ENCODE measurements around the gene EP400. TPM values are rescaled to one million over a fixed set of nuclear protein-coding genes. Genes with fewer than 3 reads are reported as not detected.

Gene EP400
- total RNA-seq, 1 donor from 2014 or later: 51.3 TPM

DNA sequence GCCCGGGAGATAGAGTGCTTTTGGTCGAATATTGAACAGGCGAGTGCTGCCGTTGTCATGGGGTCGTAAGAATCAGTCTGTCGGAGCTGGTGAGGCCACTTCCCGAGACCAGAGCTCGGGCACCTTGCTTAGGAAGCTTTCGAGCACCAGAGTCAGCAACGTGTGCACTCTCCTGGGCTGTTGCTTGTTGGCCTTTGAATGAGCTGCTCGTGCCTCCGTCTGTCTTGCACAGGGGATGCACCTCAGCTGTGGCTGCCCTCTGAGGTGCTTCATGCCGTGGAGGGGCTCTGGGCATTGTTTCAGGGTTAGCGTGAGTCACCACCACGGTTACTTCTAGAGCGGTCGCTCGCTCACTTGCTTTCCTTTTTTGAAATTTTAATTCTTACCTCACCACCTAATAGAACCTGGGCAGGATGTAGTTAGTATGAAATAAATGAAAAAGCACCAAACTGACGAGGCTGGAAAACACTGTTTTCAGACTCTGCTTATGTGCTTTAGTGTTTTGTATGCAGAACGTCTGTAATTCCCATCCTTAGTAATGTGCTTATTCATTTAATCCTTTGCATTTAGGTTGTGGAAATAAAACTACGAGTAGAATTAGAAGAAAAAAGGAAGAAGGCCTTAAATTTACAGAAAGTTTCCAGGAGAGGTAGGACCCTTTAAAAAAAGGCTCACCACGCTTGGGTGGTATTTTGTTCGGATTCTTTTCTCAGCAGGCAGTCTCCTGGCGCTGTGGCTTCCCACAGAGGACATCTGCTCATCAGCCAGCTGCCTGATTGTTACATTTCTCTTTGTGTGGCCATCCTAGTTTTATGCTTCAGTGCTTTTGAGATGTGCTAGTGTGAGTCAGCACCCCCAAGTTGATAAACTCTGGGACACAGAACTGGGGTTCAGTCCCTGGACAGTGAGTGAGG lies 40.6 kb downstream of the EP400 start:
- H3K4me3 Mint-ChIP-seq (ENCODE audit: unreplicated experiment): no peak overlapping the region
- peaks cover 54% of the 10 kb centered on the region for H3K36me3 Mint-ChIP-seq (ENCODE audit: unreplicated experiment)
- no peaks in the 10 kb centered on the region for H3K9me3 Mint-ChIP-seq (ENCODE audit: unreplicated experiment)
- H3K27me3 Mint-ChIP-seq (ENCODE audit: unreplicated experiment): no peaks in the 10 kb centered on the region
- peak overlapping the region; percentile 87 for H3K27ac Mint-ChIP-seq (ENCODE audit: unreplicated experiment)
- DNase-seq (ENCODE audit: extremely low spot score, unreplicated experiment): no peak
- TF ChIP-seq, protein P1, sequence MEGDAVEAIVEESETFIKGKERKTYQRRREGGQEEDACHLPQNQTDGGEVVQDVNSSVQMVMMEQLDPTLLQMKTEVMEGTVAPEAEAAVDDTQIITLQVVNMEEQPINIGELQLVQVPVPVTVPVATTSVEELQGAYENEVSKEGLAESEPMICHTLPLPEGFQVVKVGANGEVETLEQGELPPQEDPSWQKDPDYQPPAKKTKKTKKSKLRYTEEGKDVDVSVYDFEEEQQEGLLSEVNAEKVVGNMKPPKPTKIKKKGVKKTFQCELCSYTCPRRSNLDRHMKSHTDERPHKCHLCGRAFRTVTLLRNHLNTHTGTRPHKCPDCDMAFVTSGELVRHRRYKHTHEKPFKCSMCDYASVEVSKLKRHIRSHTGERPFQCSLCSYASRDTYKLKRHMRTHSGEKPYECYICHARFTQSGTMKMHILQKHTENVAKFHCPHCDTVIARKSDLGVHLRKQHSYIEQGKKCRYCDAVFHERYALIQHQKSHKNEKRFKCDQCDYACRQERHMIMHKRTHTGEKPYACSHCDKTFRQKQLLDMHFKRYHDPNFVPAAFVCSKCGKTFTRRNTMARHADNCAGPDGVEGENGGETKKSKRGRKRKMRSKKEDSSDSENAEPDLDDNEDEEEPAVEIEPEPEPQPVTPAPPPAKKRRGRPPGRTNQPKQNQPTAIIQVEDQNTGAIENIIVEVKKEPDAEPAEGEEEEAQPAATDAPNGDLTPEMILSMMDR (IDR thresholded peaks at IDR 0.05): no peak
- H3K4me1 Mint-ChIP-seq (ENCODE audit: unreplicated experiment): peaks cover 33% of the 10 kb centered on the region

DNA sequence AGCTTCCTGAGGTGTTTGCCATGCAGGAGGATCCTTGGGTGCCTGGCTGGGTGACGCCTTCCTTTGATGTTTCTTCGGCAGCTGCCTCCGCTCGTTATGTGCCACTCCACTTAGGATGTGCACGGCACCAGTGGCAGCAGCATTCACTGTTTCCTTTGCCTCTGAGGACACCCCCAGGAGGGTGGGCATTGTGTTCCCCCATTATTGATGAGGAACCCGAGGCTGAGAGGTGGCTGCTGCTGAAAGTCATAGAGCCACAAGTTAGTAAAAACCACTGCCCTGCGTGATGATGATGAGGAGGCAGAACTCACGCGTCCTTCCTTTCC lies 41.2 kb downstream of the EP400 start:
- Mint-ChIP-seq H3K4me3 (ENCODE audit: unreplicated experiment) (no peak overlapping the region), H3K9me3 (ENCODE audit: unreplicated experiment) (no peaks in the 10 kb centered on the region), H3K4me1 (ENCODE audit: unreplicated experiment) (peaks cover 33% of the 10 kb centered on the region), H3K27me3 (ENCODE audit: unreplicated experiment) (no peaks in the 10 kb centered on the region), H3K27ac (ENCODE audit: unreplicated experiment) (peak overlapping the region; percentile 87), H3K36me3 (ENCODE audit: unreplicated experiment) (peaks cover 54% of the 10 kb centered on the region)
- TF ChIP-seq, protein P1 (IDR thresholded peaks at IDR 0.05): no peak
- DNase-seq (ENCODE audit: extremely low spot score, unreplicated experiment): no peak

DNA sequence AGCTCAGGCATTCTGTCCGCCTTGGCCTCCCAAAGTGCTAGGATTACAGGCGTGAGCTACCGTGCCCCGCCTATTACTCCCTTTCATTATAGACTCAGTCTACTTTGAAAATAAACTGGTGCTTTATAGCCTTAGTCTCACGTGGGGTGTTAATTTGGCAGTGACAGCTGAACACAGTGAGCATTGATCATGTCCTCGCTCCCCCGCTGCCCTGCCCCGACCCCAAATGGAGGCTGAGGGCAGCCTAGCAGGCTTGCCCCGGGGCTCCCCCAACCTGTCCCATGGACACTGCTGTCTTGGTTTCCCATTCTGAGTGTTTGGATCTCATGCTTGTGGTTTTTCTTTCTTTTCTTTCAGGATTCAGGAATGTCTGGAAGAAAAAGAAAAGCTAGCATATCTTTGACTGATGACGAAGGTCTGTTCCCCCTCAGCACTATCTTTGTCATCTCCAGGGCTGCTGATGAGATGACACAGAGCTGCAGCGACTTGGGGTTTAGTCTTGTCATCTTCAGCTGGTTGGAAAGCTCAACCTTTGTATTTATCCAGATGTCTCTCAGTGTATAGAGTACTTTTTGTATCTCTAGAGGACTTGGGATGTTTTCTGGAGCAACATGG lies 42.2 kb downstream of the EP400 start:
- Mint-ChIP-seq H3K27me3 (ENCODE audit: unreplicated experiment) (no peaks in the 10 kb centered on the region), H3K27ac (ENCODE audit: unreplicated experiment) (no peak overlapping the region), H3K4me1 (ENCODE audit: unreplicated experiment) (peaks cover 33% of the 10 kb centered on the region), H3K36me3 (ENCODE audit: unreplicated experiment) (peaks cover 50% of the 10 kb centered on the region), H3K4me3 (ENCODE audit: unreplicated experiment) (no peak overlapping the region), H3K9me3 (ENCODE audit: unreplicated experiment) (no peaks in the 10 kb centered on the region)
- DNase-seq (ENCODE audit: extremely low spot score, unreplicated experiment): no peak
- TF ChIP-seq, protein P1 (IDR thresholded peaks at IDR 0.05): no peak

DNA sequence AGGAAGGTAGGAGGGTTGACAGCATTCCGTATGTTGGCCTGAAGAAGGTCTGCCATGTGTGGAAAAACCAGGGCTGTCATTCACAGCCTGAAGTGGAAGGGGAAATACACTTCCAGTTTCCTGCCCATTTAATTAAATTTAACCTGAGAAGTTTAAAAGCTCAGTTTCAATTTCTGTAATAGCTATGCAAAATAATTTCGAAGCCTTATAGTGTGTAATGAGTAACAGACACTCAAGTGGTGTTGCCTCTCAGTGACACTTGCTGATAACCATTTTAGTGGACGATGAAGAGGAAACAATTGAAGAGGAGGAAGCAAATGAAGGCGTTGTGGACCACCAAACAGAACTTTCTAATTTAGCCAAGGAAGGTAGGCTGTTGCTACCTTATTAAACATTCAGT lies 44.8 kb downstream of the EP400 start:
- H3K36me3 Mint-ChIP-seq (ENCODE audit: unreplicated experiment): peaks cover 42% of the 10 kb centered on the region
- no peaks in the 10 kb centered on the region for H3K9me3 Mint-ChIP-seq (ENCODE audit: unreplicated experiment)
- no peak for DNase-seq (ENCODE audit: extremely low spot score, unreplicated experiment)
- no peaks in the 10 kb centered on the region for H3K27me3 Mint-ChIP-seq (ENCODE audit: unreplicated experiment)
- H3K4me3 Mint-ChIP-seq (ENCODE audit: unreplicated experiment): no peak overlapping the region
- TF ChIP-seq, protein P1 (IDR thresholded peaks at IDR 0.05): no peak
- H3K27ac Mint-ChIP-seq (ENCODE audit: unreplicated experiment): no peak overlapping the region
- peaks cover 29% of the 10 kb centered on the region for H3K4me1 Mint-ChIP-seq (ENCODE audit: unreplicated experiment)

DNA sequence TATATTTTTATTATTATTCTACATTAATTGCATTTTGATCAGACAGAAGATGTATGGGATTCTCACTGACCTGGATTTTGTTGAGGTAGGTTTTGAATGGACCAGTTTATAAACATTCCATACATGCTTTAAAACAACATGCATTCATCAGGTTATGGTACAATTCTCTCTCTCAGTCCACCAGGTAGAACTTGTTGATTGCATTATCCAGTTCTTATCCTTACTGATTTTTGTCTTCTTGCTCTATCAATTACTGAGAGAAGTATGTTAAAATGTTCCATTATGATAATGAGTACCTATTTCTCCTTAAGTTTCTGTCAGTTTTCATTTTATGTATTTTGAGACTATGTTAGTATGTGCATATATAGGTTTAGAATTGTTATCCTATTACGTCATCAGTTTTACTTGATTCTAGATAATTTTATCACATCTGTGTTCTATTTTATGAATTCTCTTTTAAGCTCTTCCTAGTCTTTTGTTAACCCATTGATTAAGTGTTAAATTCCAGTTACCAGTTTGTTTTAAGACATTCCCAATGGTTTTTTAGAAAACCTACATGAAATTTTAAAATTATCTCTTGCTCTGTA lies 50.6 kb downstream of the EP400 start:
- H3K27me3 Mint-ChIP-seq (ENCODE audit: unreplicated experiment): no peaks in the 10 kb centered on the region
- peaks cover 3% of the 10 kb centered on the region for H3K4me1 Mint-ChIP-seq (ENCODE audit: unreplicated experiment)
- no peak for DNase-seq (ENCODE audit: extremely low spot score, unreplicated experiment)
- TF ChIP-seq, protein P1 (IDR thresholded peaks at IDR 0.05): no peak
- no peak overlapping the region for H3K4me3 Mint-ChIP-seq (ENCODE audit: unreplicated experiment)
- no peaks in the 10 kb centered on the region for H3K9me3 Mint-ChIP-seq (ENCODE audit: unreplicated experiment)
- H3K27ac Mint-ChIP-seq (ENCODE audit: unreplicated experiment): no peak overlapping the region
- H3K36me3 Mint-ChIP-seq (ENCODE audit: unreplicated experiment): peaks cover 10% of the 10 kb centered on the region

All from osteocyte (in vitro differentiated cells).